PC-9 (cell line): ENCODE data around the gene XPO6.

Source experiments
- CTCF ChIP-seq: fragments of 200-600 bp; sonication (generic); conservative IDR thresholded peaks from 2 replicates; pipeline ENCODE4 v1.6.1; 2017; ENCODE audit warnings: mixed run types, antibody characterized with exemption, mild to moderate bottlenecking, moderate library complexity
- EZH2 ChIP-seq: fragments of 200-600 bp; sonication (generic); IDR thresholded peaks from 2 replicates; pipeline ENCODE4 v1.8.0; 2017; ENCODE audit warnings: antibody characterized with exemption, low read depth

- no peak for TF ChIP-seq CTCF
- no peak for TF ChIP-seq EZH2
Observed at GRCh38 chr16:28089205-28089991, 122.4 kb downstream of the XPO6 start.
